HCT116 (cell line): ENCODE results near the gene CACNG1. TPM values are rescaled to one million over a fixed set of nuclear protein-coding genes. Genes with fewer than 3 reads are reported as not detected.

Source experiments
- ATAC-seq: fragments of 200-7000 bp; cut with Tn5 transposase; 2 replicates; pipeline ENCODE4 v1.9.1; 2020; ENCODE audit warnings: mild to moderate bottlenecking, moderate library complexity
- BruUV-seq: library from RNA; stranded (reverse); fragments of 400-500 nt; replicated peaks from 2 replicates; lab custom pipeline; 2021; lab: Mats Ljungman, UMichigan
- CTCF ChIA-PET: fragments of 300-600 bp; sonication (Branson Sonifier 250); formaldehyde crosslinking; loops from one replicate; lab custom pipeline; 2021; ENCODE audit warnings: antibody characterized with exemption; lab: Charles Lee
- POLR2A ChIA-PET: fragments of 300-600, 350-600 bp; sonication (Branson Sonifier 250); formaldehyde crosslinking; loops from one replicate; lab custom pipeline; 2021; ENCODE audit warnings: antibody characterized with exemption; lab: Charles Lee
- RAD21 ChIA-PET, 2 experiments: fragments of 300-600 bp; sonication (Branson Sonifier 250); formaldehyde crosslinking; loops; one replicate each; lab custom pipeline; 2023; ENCODE audit warnings: low total read pairs in 2 of 2; ENCODE audit not compliant: uncharacterized antibody in 2 of 2, unreplicated experiment in 2 of 2, low non-redundant PET in 1 of 2; lab: Charles Lee
- DNase-seq: peaks from one replicate; pipeline ENCODE4 v3.0.0-alpha.2; 2010; ENCODE audit warnings: low read depth, low spot score
- H2AFZ ChIP-seq: fragments of 200-600 bp; shearing (Covaris generic), sonication (generic); 2 replicates; pipeline ENCODE4 v1.6.1; 2017; ENCODE audit warnings: low read depth, mixed run types, mixed read lengths, antibody characterized with exemption, low read length; ENCODE audit not compliant: poor library complexity, severe bottlenecking
- H3K27ac ChIP-seq: 2 replicates; pipeline ENCODE4 v1.5.1; 2012; ENCODE audit warnings: low read depth, low read length
- H3K27me3 ChIP-seq: fragments of 200-600 bp; sonication (generic); 2 replicates; pipeline ENCODE4 v1.6.1; 2016; ENCODE audit warnings: mixed run types, low read length, mixed read lengths; ENCODE audit not compliant: insufficient read depth
- H3K36me3 ChIP-seq, 2 experiments: fragments of 200-500 bp in 1 of 2; fragments of 200-600 bp in 1 of 2; sonication (Bioruptor generic) in 1 of 2; sonication (generic) in 1 of 2; 2 replicates each; pipeline versions ENCODE4 v1.5.1 to v1.6.1; 2014 to 2016; ENCODE audit warnings: low read length in 2 of 2, inconsistent platforms in 1 of 2, mixed read lengths in 1 of 2, mixed run types in 1 of 2; ENCODE audit not compliant: insufficient read depth in 2 of 2, control insufficient read depth in 1 of 2
- H3K4me1 ChIP-seq, 2 experiments: fragments of 200-600 bp in 1 of 2; sonication (generic) in 1 of 2; 2 replicates each; pipeline versions ENCODE4 v1.5.1 to v1.6.1; 2012 to 2017; ENCODE audit warnings: low read length in 2 of 2, inconsistent platforms in 1 of 2, mild to moderate bottlenecking in 1 of 2, mixed read lengths in 1 of 2, mixed run types in 1 of 2, moderate library complexity in 1 of 2; ENCODE audit not compliant: insufficient read depth in 2 of 2, control insufficient read depth in 1 of 2
- H3K4me2 ChIP-seq: fragments of 200-600 bp; sonication (generic); 2 replicates; pipeline ENCODE4 v1.6.1; 2017; ENCODE audit warnings: mixed run types, low read length, mixed read lengths
- H3K4me3 ChIP-seq, 2 experiments: fragments of 200-600 bp in 1 of 2; sonication (generic) in 1 of 2; replicated peaks in 1 of 2; 2 replicates each; pipeline ENCODE4 v1.5.1; 2011 to 2016; ENCODE audit warnings: low read length in 2 of 2, control low read depth in 1 of 2, low read depth in 1 of 2, mild to moderate bottlenecking in 1 of 2, mixed read lengths in 1 of 2, mixed run types in 1 of 2
- H3K79me2 ChIP-seq: fragments of 200-600 bp; sonication (generic); 2 replicates; pipeline ENCODE4 v1.6.1; 2017; ENCODE audit warnings: mild to moderate bottlenecking, mixed run types, low read length, moderate library complexity, mixed read lengths; ENCODE audit not compliant: insufficient read depth
- H3K9ac ChIP-seq: fragments of 200-600 bp; sonication (generic); 2 replicates; pipeline ENCODE4 v1.6.1; 2016; ENCODE audit warnings: low read length, mixed read lengths
- H3K9me2 ChIP-seq: fragments of 200-600 bp; sonication (generic), shearing (Covaris generic); 2 replicates; pipeline ENCODE4 v1.6.1; 2017; ENCODE audit warnings: mixed run types, mild to moderate bottlenecking, moderate library complexity; ENCODE audit not compliant: insufficient read depth
- H3K9me3 ChIP-seq, 2 experiments: fragments of 200-500 bp in 1 of 2; fragments of 200-600 bp in 1 of 2; sonication (Bioruptor generic) in 1 of 2; sonication (generic) in 1 of 2; 2 replicates each; pipeline ENCODE4 v1.6.1; 2014 to 2017; ENCODE audit warnings: low read length in 2 of 2, mixed read lengths in 2 of 2, inconsistent platforms in 1 of 2, low read depth in 1 of 2, mild to moderate bottlenecking in 1 of 2, mixed run types in 1 of 2, moderate library complexity in 1 of 2; ENCODE audit not compliant: control insufficient read depth in 1 of 2, insufficient read depth in 1 of 2
- H4K20me1 ChIP-seq: fragments of 200-600 bp; sonication (generic), shearing (Covaris generic); 2 replicates; pipeline ENCODE4 v1.6.1; 2017; ENCODE audit warnings: mixed run types, mild to moderate bottlenecking, moderate library complexity; ENCODE audit not compliant: insufficient read depth
- ATF3 ChIP-seq: IDR thresholded peaks from 2 replicates; pipeline ENCODE4 v1.6.1; 2012
- CBX3 ChIP-seq: IDR thresholded peaks from 2 replicates; pipeline ENCODE4 v1.6.1; 2012; ENCODE audit warnings: low read depth
- CEBPB ChIP-seq: IDR thresholded peaks from 2 replicates; pipeline ENCODE4 v1.6.1; 2012; ENCODE audit warnings: low read depth
- EGR1 ChIP-seq: IDR thresholded peaks from 2 replicates; pipeline ENCODE4 v1.6.1; 2012; ENCODE audit warnings: low read depth
- EZH2 ChIP-seq: fragments of 200-600 bp; sonication (generic); IDR thresholded peaks from 2 replicates; pipeline ENCODE4 v1.6.1; 2017; ENCODE audit warnings: antibody characterized with exemption, mixed run types
- EZH2phosphoT487 ChIP-seq: fragments of 200-600 bp; IDR thresholded peaks from 2 replicates; pipeline ENCODE4 v1.6.1; 2018; ENCODE audit warnings: antibody characterized with exemption, borderline replicate concordance
- JUND ChIP-seq: IDR thresholded peaks from 2 replicates; pipeline ENCODE4 v1.6.1; 2012
- POLR2A ChIP-seq: IDR thresholded peaks from 2 replicates; pipeline ENCODE4 v1.7.0; 2011; ENCODE audit warnings: borderline replicate concordance; ENCODE audit not compliant: insufficient read depth, insufficient read length; ENCODE audit errors: extremely low read depth
- POLR2AphosphoS5 ChIP-seq: IDR thresholded peaks from 2 replicates; pipeline ENCODE4 v1.6.1; 2011; ENCODE audit warnings: mild to moderate bottlenecking, low read depth, low read length, moderate library complexity
- RAD21 ChIP-seq: IDR thresholded peaks from 2 replicates; pipeline ENCODE4 v1.6.1; 2012; ENCODE audit warnings: low read depth, mild to moderate bottlenecking
- REST ChIP-seq: IDR thresholded peaks from 2 replicates; pipeline ENCODE4 v1.6.1; 2012; ENCODE audit warnings: low read depth
- SP1 ChIP-seq: IDR thresholded peaks from 2 replicates; pipeline ENCODE4 v1.6.1; 2012; ENCODE audit warnings: low read depth
- SRF ChIP-seq: IDR thresholded peaks from 2 replicates; pipeline ENCODE4 v1.6.1; 2012; ENCODE audit warnings: low read depth
- ZBTB33 ChIP-seq: IDR thresholded peaks from 2 replicates; pipeline ENCODE4 v1.6.1; 2011; ENCODE audit warnings: mild to moderate bottlenecking, low read length, moderate library complexity; ENCODE audit not compliant: insufficient replicate concordance; ENCODE audit errors: extremely low read depth
- ZFX ChIP-seq: fragments of 450-650 bp; IDR thresholded peaks from 2 replicates; pipeline ENCODE4 v1.6.1; 2017
- ZNF274 ChIP-seq: fragments of 200-500 bp; sonication (Bioruptor generic); IDR thresholded peaks from 2 replicates; pipeline ENCODE4 v1.6.1; 2014; ENCODE audit warnings: mild to moderate bottlenecking, low read depth, low read length, inconsistent platforms
- intact Hi-C: fragments of 100-400 bp; cut with micrococcal nuclease; formaldehyde crosslinking; loops from 2 replicates; pipeline ENCODE4 v1.10.0; 2022
- total RNA-seq: library from RNA; stranded (reverse); gene quantifications from one replicate; pipeline ENCODE4 v1.2.1, GENCODE V29; 2021; ENCODE audit not compliant: unreplicated experiment

Gene CACNG1
- total RNA-seq, 1 experiment from 2014 or later = not detected

GRCh38 chr17:67038861-67039365, 5.4 kb upstream of the CACNG1 start:
- H3K36me3 ChIP-seq = no peaks in the 10 kb centered on the region
- no peak overlapping the region for H3K4me2 ChIP-seq
- ChIA-PET CTCF (no interaction called here), POLR2A (no interaction called here), RAD21 (no interaction called here)
- 0 out of 2 replicates have a peak, but pooled peaks cover 4% of the 10 kb centered on the region for H3K27me3 ChIP-seq
- no peak overlapping the region for H3K9ac ChIP-seq
- no peak overlapping the region for H2AFZ ChIP-seq
- intact Hi-C loops = no loop called here
- H4K20me1 ChIP-seq = no peaks in the 10 kb centered on the region
- H3K9me2 ChIP-seq = no peaks in the 10 kb centered on the region
- H3K4me1 ChIP-seq = no peaks in the 10 kb centered on the region
- no peaks in the 10 kb centered on the region for H3K9me3 ChIP-seq
- no peak overlapping the region for H3K27ac ChIP-seq
- H3K79me2 ChIP-seq = no peaks in the 10 kb centered on the region
- TF ChIP-seq CBX3 = no peak
- no peak for TF ChIP-seq CEBPB
- TF ChIP-seq EGR1 = no peak
- TF ChIP-seq ZNF274 = no peak
- TF ChIP-seq RAD21 = no peak
- no peak for TF ChIP-seq ATF3
- TF ChIP-seq JUND = no peak
- TF ChIP-seq POLR2A = no peak
- TF ChIP-seq SRF = no peak
- TF ChIP-seq SP1 = no peak
- TF ChIP-seq REST = no peak
- no peak for TF ChIP-seq ZFX
- TF ChIP-seq EZH2phosphoT487 = no peak
- no peak for TF ChIP-seq POLR2AphosphoS5
- no peak for TF ChIP-seq ZBTB33
- no peak for TF ChIP-seq EZH2
- no peak for ATAC-seq
- BruUV-seq = no TSS peak
- H3K4me3 ChIP-seq = no peak overlapping the region
- DNase-seq = no peak
